CD4-positive, alpha-beta T cell (primary cell): ENCODE data around the gene NME3. TPM values are rescaled to one million over a fixed set of nuclear protein-coding genes. Genes with fewer than 3 reads are reported as not detected.

Source experiments
- ATAC-seq: fragments of 200-7000 bp; cut with Tn5 transposase; one replicate; pipeline ENCODE4 v1.10.0; 2022; ENCODE audit warnings: mild to moderate bottlenecking; ENCODE audit not compliant: poor library complexity
- CTCF ChIA-PET: fragments of 350-600 bp; sonication (Branson Sonifier 250); formaldehyde crosslinking; loops from one replicate; lab custom pipeline; 2021; ENCODE audit warnings: antibody characterized with exemption, inconsistent platforms; lab: Charles Lee
- POLR2A ChIA-PET: fragments of 350-600 bp; sonication (Branson Sonifier 250); formaldehyde crosslinking; loops from one replicate; lab custom pipeline; 2021; ENCODE audit warnings: antibody characterized with exemption, inconsistent platforms; lab: Charles Lee
- DNase-seq, 14 experiments: peaks; one replicate each; pipeline ENCODE4 v3.0.0-alpha.2; 2013 to 2020; ENCODE audit warnings: mixed read lengths in 2 of 14
- H3K27ac ChIP-seq, 2 donors: one replicate each; pipeline versions ENCODE4 v1.5.1 to v1.7.0; 2013; ENCODE audit warnings: low read length in 2 of 2, low read depth in 1 of 2, mild to moderate bottlenecking in 1 of 2
- H3K27me3 ChIP-seq, 2 experiments: 1 replicate in 1 of 2; 2 replicates in 1 of 2; pipeline versions ENCODE4 v1.6.1 to v1.7.0; 2013; ENCODE audit warnings: low read length in 2 of 2, control low read depth in 1 of 2, mild to moderate bottlenecking in 1 of 2, moderate library complexity in 1 of 2; ENCODE audit not compliant: insufficient read depth in 2 of 2, control insufficient read depth in 1 of 2
- H3K36me3 ChIP-seq: one replicate; pipeline ENCODE4 v1.6.1; 2013; ENCODE audit warnings: low read length, control low read depth; ENCODE audit not compliant: insufficient read depth
- H3K4me1 ChIP-seq: one replicate; pipeline ENCODE4 v1.6.1; 2013; ENCODE audit warnings: low read length, control low read depth; ENCODE audit not compliant: insufficient read depth
- H3K4me3 ChIP-seq: one replicate; pipeline ENCODE4 v1.5.1; 2013; ENCODE audit warnings: mild to moderate bottlenecking, low read length, moderate library complexity
- H3K9me3 ChIP-seq, 2 experiments: 1 replicate in 1 of 2; 2 replicates in 1 of 2; pipeline versions ENCODE4 v1.6.1 to v1.7.0; 2013; ENCODE audit warnings: low read length in 2 of 2, mild to moderate bottlenecking in 2 of 2, control low read depth in 1 of 2, moderate library complexity in 1 of 2; ENCODE audit not compliant: control insufficient read depth in 1 of 2, insufficient read depth in 1 of 2
- H3K27ac Mint-ChIP-seq: one replicate; pipeline ENCODE4 v1.8.0; 2020; ENCODE audit warnings: mixed read lengths
- H3K27me3 Mint-ChIP-seq: one replicate; pipeline ENCODE4 v1.8.0; 2021; ENCODE audit warnings: mixed read lengths
- H3K36me3 Mint-ChIP-seq: one replicate; pipeline ENCODE4 v1.8.0; 2021; ENCODE audit warnings: low read depth, mixed read lengths
- H3K4me1 Mint-ChIP-seq: one replicate; pipeline ENCODE4 v1.8.0; 2021; ENCODE audit warnings: low read depth, mixed read lengths
- H3K4me3 Mint-ChIP-seq: one replicate; pipeline ENCODE4 v1.8.0; 2020; ENCODE audit warnings: mild to moderate bottlenecking, mixed read lengths
- H3K9me3 Mint-ChIP-seq: one replicate; pipeline ENCODE4 v1.8.0; 2020; ENCODE audit warnings: mixed read lengths
- intact Hi-C, 2 experiments: fragments of 100-400 bp; cut with DNase I in 1 of 2; cut with micrococcal nuclease in 1 of 2; formaldehyde crosslinking; loops; one replicate each; pipeline versions ENCODE4 v1.15.1 to v1.9.0; 2023 to 2025; cut with DNase I, micrococcal nuclease
- total RNA-seq, 174 experiments: library from RNA in 2 of 174; stranded (reverse) in 2 of 174; gene quantifications; one replicate each; pipeline ENCODE4 v1.2.3 and lab custom pipeline; 2021 to 2026
- TF ChIP-seq, protein P1 (sequence below): fragments of 200-600 bp; IDR thresholded peaks from one replicate; pipeline ENCODE4 v1.8.0; 2022; ENCODE audit warnings: antibody characterized with exemption, mild to moderate bottlenecking

NME3 gene
- total RNA-seq, 2 experiments from 2014 or later: 46.2 to 54.2 TPM

DNA sequence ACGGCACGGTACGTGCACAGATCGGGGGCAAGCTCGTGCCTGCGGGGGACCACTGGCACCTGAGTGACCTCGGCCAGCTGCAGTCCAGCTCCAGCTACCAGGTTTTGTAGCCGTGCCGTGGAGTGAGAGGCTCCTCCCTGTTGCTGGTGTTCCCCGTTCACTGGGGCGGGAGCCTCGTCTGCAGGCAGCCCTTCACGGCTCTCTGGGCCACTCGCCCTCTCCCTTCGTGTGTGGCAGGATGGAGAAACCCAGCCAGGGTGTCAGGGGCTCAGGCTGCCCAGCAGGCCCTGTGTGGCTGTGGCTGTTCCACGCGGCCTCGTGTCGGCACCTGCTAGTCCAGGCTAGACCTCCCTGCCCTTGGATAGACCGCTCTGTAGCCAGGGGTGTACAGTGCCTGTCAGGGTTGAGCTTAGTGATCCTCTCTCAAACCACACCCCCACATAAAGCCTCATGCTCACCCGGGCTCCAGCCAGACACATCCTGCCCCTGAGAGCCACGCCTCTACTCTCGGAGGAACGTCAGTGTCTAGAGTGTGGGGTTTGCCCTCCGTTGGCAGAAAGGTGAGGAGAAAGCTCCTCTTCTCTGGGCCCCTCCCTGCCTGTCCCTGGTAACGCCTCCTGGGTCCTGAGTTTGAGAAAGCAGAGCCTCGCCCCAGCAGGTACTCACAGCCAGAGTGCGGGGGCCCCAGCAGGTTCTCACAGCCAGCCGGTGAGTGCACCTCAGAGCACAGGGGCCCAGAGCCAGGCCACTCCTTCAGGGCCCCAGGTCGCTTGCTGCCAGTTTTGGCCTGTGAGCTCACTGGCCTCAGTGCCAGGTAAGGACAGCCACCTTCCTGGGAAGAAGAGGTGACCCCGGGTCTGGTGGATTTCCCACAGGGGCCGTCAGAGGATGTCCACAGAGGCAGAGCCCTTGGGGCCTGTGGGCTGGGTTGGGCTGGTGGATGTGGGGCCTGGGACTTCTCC, 27.7 kb downstream of the NME3 start:
- Mint-ChIP-seq H3K9me3 (no peaks in the 10 kb centered on the region), H3K36me3 (peaks cover 39% of the 10 kb centered on the region), H3K4me3 (no peak overlapping the region), H3K27ac (no peak overlapping the region), H3K4me1 (no peaks in the 10 kb centered on the region), H3K27me3 (no peaks in the 10 kb centered on the region)
- peaks cover 0 to 13% of the 10 kb centered on the region in 2 experiments for H3K9me3 ChIP-seq
- no peak overlapping the region for H3K27ac ChIP-seq
- no peak for DNase-seq
- intact Hi-C loops: no loop called here
- no peak overlapping the region for H3K4me3 ChIP-seq
- CTCF ChIA-PET: no interaction called here
- H3K36me3 ChIP-seq: peaks cover 57% of the 10 kb centered on the region
- TF ChIP-seq, protein P1, sequence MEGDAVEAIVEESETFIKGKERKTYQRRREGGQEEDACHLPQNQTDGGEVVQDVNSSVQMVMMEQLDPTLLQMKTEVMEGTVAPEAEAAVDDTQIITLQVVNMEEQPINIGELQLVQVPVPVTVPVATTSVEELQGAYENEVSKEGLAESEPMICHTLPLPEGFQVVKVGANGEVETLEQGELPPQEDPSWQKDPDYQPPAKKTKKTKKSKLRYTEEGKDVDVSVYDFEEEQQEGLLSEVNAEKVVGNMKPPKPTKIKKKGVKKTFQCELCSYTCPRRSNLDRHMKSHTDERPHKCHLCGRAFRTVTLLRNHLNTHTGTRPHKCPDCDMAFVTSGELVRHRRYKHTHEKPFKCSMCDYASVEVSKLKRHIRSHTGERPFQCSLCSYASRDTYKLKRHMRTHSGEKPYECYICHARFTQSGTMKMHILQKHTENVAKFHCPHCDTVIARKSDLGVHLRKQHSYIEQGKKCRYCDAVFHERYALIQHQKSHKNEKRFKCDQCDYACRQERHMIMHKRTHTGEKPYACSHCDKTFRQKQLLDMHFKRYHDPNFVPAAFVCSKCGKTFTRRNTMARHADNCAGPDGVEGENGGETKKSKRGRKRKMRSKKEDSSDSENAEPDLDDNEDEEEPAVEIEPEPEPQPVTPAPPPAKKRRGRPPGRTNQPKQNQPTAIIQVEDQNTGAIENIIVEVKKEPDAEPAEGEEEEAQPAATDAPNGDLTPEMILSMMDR: no peak
- no peak for ATAC-seq
- peaks cover 9% of the 10 kb centered on the region for H3K4me1 ChIP-seq
- POLR2A ChIA-PET: no interaction called here
- H3K27me3 ChIP-seq: no peaks in the 10 kb centered on the region

DNA sequence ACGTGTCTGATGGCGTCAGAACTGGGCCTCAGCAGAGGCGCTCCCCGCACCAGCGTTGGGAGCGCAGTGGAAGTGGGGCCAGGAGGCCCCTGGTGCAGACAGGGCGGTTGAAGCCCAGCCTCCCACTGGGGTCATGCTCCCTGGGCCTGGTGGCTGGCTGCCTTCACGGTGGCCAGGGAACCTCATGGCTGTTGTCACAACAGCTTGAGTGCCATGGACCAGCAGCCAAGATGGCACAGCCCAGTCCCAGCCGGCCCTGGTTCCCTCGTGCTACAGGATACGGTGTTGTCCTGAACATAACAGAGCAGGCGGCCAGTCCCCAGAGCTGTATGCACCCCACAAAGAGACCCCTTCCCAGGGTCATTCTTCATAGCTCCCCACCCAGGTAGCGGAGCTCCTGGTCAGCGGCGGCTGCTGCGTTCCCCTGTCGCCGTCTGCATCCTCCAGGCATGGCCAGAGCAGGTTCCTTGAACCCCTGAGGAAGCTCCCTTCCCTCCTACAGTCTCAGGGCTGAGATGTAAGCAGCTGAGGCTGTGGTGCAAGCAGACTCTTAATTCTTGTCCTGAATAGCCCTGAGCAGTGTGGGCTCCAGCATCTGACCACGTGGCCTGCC, 29.7 kb downstream of the NME3 start:
- CTCF ChIA-PET: no interaction called here
- Mint-ChIP-seq H3K4me1 (no peaks in the 10 kb centered on the region), H3K27me3 (no peaks in the 10 kb centered on the region), H3K36me3 (peaks cover 27% of the 10 kb centered on the region), H3K27ac (no peak overlapping the region), H3K9me3 (no peaks in the 10 kb centered on the region), H3K4me3 (no peak overlapping the region)
- TF ChIP-seq, protein P1: no peak
- H3K9me3 ChIP-seq: peaks cover 0 to 13% of the 10 kb centered on the region in 2 experiments
- intact Hi-C loops: no loop called here
- peaks cover 38% of the 10 kb centered on the region for H3K36me3 ChIP-seq
- no peak for DNase-seq
- peaks cover 9% of the 10 kb centered on the region for H3K4me1 ChIP-seq
- no peak overlapping the region for H3K27ac ChIP-seq
- H3K4me3 ChIP-seq: no peak overlapping the region
- ATAC-seq: no peak
- POLR2A ChIA-PET: no interaction called here
- H3K27me3 ChIP-seq: no peaks in the 10 kb centered on the region

DNA sequence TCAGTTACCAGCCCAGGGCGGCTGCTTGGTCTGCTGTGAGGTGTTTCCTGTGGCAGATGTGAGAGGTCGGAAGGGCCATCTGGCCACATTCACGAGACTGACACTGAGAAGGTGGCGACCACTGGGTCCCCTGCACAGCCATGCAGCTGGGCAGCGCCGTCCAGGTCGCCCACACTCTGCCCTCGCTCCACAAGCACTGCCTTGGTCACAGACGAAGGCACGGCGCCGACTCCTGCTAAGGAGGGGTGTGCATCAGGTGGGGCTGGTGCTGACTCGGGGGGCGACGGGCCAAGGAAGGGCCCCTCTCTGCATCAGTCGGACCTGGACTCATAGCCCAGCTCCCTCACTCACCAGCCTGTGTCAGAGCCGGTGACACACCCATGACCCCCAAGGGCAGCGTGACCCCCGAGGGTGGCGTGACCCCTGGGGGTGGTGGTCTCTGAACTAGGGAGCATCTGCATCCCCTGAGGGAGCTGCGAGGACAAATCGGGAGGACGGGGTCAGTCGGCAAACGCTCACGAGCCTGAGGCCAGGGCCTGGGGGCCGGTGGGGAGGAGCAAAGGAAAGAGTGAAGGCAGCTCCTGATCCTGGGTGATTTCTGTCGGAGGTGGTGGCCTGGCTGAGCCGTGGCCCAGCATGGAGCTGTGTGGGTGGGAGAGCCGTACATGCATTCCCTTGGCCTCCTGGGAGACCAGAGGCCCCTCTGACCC, 30.4 kb downstream of the NME3 start:
- Mint-ChIP-seq H3K27ac (no peak overlapping the region), H3K9me3 (no peaks in the 10 kb centered on the region), H3K27me3 (no peaks in the 10 kb centered on the region), H3K4me3 (peak overlapping the region; percentile 15), H3K4me1 (no peaks in the 10 kb centered on the region), H3K36me3 (peaks cover 23% of the 10 kb centered on the region)
- Histone ChIP-seq H3K27ac (no peak overlapping the region), H3K36me3 (peaks cover 32% of the 10 kb centered on the region), H3K4me1 (peaks cover 9% of the 10 kb centered on the region), H3K4me3 (no peak overlapping the region), H3K9me3 (peaks cover 0 to 19% of the 10 kb centered on the region in 2 experiments), H3K27me3 (no peaks in the 10 kb centered on the region)
- intact Hi-C loops: no loop called here
- ATAC-seq: no peak
- POLR2A ChIA-PET: no interaction called here
- DNase-seq: no peak
- TF ChIP-seq, protein P1: no peak
- CTCF ChIA-PET: no interaction called here
